HG03159 (cell line): Measurements from ENCODE around the gene MAML3.

ENCODE experiments used
- ATAC-seq: cut with Tn5 transposase; IDR thresholded peaks from one replicate; pipeline ENCODE4 v1.9.1; 2021; ENCODE audit warnings: mild to moderate bottlenecking, moderate library complexity; ENCODE audit not compliant: unreplicated experiment

Gene MAML3

GRCh38 chr4:140012688-140013486 is 141.1 kb downstream of the MAML3 start:
- peak; percentile 56 for ATAC-seq

GRCh38 chr4:140005699-140006098 is 148.3 kb downstream of the MAML3 start:
- ATAC-seq = no peak

- ATAC-seq = no peak
Observed at GRCh38 chr4:140004922-140005627, 148.9 kb downstream of the MAML3 start.

- ATAC-seq = no peak
Observed at GRCh38 chr4:140004549-140004895, 149.5 kb downstream of the MAML3 start.

DNA sequence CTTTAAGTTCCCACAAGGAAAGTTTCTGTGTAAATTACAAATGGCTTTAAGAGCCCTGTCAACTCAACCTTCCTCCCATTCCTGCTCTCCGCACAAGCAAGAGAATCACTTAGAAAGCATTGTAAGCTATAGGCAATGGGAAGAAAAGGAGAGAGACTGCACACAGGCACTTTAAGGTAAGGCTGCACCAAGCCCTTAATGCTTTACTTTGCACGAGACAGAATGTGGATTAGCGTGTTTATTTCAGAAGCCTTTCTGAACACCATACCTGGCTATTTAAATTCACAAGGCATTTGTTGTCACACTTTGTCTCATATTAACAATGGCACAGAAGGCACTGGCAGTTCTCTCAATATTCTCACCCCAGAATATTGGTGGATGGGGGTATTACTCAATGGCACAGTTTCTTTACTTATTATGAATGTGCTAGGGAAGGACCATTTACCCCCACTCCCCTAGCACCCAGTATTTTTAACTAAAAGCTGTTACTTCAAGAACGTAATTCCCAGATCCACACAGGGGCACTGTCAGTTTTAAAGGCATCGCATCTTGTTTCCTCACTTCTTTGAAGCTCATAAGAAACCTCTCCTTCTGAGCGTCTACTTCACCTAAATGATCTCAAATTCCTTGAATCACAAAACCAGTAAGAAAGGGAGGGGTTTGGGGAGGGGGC is 150.0 kb downstream of the MAML3 start:
- no peak for ATAC-seq

GRCh38 chr4:140000232-140000631 is 153.8 kb downstream of the MAML3 start:
- no peak for ATAC-seq

DNA sequence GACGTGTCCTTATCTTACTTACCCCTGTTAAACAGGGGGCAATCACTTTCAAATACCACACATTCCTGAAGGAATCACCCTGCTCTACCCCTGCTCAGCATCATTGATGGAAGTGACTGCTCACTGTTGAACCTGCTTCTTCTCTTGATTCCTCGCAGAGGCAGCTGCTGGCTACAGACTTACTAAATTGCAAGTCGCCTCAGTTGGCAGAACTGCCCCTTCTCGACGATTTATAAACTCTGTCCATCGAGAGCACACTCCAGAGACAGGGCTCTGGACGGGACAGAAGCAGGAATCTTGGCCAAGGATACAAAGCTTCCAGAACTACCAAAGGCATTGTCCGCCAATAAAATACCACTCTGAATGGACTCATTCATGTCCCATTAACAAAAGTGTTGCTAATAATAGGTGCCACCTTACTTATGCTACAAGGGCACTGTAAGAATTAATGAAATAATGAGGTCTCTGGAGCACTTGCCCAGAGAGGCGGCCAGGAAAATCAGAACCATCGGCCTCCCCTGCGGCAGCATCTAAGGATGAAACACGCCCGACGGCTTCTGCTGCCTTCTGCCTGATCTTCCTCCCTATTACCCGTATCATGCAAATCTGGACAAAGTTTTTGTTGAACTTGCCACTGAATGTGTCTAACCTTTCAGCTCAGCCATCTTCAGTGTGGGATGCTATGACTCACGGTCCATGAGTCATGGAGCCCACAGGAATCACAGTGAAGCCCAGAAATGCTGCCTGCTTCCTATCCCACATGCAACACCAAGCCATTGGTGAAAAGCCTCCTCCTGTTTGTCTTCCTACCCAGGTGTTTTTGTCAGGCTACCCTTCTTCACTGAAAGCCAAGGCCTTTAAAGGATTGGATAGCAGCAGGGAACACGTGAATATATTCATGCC is 164.9 kb downstream of the MAML3 start:
- ATAC-seq = no peak

DNA sequence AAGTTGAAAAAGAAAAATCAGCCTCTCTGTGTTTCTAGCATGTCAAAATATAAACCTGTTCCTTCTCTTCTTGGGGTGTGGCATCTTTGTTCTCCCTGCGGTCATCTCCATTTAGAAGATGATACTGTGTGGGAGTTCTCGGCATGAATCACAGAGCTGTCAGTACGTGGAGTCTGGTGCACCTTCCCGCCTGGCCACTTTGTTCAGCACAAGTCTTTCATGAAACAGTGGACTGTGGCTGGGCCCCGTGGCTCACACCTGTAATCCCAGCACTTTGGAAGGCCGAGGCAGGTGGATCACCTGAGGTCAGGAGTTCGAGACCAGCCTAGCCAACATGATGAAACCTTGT is 166.5 kb downstream of the MAML3 start:
- no peak for ATAC-seq

DNA sequence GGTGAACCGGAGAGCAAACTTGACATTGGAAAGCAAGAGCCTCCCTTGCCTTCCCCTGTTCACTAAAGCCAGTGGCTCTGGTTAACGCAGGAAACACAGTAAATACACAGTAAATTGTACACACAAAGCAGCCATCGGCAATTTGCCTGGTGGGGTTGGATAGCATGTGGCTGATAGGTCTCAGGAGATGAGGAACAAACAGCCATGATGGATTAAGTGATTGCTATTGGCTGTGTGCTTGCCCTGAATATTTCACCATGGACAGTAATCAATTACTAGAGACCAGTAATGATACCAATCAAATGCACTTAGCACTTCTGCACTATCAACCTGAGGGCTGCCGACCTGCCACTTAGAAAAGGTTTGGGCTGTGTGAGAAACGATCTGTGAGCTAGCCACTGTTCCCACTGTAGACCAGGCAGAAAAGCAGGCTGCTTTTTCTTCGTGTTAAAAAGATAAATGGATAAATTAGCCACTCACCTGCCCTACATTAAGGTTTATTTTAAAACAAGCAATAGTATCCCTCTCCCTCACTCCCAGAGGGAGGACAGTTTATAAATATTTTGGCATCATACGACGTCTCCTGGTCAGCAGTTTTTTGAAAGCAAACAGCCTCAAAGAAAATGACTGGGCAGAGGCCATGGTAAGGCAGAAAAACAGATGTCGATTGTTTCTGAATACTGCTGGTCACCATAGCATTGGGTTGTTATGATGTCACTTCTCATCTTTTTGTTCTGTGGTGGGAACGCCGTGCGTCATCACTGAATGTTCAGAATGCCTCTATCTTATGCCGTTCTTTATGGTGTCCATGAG is 167.1 kb downstream of the MAML3 start:
- no peak for ATAC-seq

- ATAC-seq = no peak
Observed at GRCh38 chr4:139986106-139986505, 167.9 kb downstream of the MAML3 start.

- ATAC-seq = no peak
Observed at GRCh38 chr4:139985401-139985800, 168.6 kb downstream of the MAML3 start.

DNA sequence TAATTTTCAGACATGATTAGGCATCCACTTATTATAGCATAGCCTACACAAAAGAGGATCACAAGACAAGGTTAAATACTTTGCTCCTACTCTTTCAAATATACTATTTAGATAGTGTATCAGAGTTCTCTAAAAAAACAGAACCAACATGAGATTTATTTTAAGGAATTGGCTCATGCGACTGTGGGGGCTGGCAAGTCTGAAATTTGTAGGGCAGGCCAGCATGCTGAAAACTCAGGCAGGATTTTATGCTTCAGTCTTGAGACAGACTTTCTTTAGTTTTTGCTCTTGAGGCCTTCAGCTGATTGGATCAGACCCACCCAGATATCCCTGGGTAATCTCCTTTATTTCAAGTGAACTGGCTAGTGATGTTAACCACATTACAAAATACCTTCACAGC is 169.5 kb downstream of the MAML3 start:
- ATAC-seq = no peak

DNA sequence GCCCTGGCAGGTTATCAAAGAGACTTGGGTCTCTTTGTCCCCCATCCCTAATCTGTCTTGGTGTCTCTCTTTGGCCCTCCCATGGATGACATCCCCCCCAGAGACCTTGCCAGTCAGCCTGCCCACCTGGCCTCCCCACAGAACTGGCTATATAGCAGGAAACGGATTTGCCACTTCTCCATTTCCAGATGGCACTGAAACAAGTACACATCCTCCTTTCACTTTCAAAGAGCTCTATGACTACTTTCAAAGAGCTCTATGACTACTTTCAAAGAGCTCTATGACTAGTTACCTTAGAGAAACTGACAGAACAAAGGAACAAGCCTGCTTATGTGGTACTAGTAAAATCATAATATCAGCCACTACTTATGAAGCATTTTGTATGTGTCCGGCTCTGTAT is 175.3 kb downstream of the MAML3 start:
- ATAC-seq = peak; percentile 95

DNA sequence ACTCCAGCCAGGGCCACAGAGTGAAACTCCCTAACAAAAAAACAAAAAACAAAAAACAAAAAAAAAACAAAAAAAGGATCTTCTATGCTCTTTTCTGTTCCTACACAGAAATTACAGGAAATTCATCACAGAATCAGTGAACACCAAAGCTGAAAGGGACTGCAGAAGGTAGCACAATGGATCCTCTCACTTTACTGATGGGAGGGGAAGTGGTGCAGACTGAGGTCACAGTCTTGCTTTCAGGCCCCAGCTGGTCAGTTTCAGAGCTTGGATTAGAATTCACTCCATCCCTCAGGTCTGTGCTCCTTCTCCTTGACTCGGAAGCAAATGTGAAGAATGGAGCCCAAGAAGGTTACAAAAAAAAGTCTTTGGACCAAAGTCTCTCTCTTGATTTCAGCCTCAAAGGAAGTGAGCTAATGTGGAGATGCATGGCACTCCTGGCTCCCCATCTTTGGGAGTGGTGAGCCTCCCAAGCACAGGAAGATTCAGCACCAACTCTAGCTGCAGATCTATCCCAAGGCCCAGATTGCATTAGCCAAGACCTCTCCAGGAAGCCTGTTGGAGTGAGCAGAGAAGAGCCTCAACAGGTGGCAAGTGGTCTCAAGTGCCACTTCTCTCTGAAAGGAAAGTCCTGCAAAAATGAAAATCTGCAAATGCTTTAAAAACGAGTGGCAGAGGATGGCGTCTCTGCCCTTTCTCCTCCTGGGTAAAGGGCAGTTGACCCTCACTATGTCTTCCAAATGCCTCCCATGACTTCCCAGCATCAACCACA is 176.0 kb downstream of the MAML3 start:
- peak; percentile 51 for ATAC-seq

DNA sequence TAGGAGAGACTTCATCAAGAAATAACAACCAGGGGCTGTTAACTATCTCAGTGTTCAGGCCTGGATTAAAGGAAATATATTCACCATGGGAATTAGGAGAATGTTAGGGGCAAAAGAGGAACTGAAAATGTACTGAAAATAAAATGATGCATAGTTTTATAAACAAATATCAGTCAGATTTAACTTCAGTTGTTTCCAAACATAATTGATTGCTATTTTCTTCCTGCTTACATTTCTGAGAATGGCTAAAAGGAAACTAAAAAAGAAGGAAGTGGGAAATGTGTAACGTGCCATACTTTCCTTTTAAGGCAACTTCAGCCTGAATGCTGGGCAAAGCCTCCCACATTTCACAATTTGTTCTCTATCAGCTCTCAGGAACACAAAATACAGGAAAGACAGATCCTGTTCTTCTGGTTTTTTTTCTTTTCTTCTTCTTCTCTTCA is 178.1 kb downstream of the MAML3 start:
- ATAC-seq = no peak

DNA sequence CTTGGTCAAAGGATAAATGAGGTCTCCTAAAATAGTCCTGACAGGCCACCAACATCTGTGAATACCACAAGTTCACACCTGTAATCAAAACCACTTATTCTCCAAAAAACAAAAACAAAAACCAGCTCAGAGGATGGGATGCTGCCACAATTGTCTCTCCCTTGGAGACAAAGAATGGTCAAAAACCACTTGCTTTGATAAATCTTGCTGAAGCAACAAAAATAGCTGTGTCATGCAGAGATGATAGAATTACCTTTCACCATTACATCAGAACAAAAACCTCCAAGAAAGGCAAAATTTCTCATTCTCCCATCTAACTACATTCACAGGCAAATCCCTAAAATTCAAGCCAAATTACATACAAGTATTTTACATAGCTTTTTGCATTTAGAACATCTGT is 180.4 kb downstream of the MAML3 start:
- no peak for ATAC-seq

DNA sequence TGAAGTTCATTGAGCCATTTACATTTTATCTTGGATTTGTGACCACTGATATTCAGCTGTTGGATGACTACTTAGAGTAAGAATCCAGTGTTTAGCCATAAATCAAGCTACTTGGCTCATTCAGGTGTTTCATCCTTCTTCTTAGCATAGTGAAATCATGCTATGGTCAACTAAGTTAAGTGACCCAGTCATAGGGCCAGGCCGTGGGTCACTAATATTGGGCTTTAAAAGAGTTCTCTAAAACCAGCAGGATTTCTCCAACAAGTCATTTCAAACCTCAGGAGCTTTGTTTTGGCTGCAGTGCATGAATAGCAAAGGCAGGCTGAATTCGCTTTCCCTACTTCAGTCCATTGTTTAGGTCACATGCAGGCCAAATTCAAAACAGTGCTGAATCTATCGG is 181.0 kb downstream of the MAML3 start:
- ATAC-seq = no peak

GRCh38 chr4:139972305-139972704 is 181.7 kb downstream of the MAML3 start:
- no peak for ATAC-seq

DNA sequence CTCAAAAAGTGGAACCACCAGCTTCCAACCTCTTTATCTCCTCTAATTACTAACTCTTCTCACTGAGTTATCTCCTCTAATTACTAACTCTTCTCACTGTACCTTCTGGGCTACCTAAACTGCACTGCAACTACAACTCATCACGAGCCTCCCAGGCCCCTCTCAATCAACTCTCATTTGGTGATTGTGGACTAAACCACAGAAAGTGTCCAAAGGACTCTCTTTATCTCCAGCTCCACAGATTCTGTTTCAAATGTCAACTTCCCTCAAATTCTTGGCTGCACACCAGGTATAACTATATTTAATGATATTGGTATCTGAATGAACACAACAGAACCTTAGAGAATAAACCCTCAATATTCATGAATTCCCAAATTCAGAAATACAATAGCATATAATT is 182.9 kb downstream of the MAML3 start:
- no peak for ATAC-seq
